GM21723 (cell line): ENCODE measurements around the gene CRIP2.

Experiments
- ATAC-seq: cut with Tn5 transposase; IDR thresholded peaks from one replicate; pipeline ENCODE4 v1.9.1; 2021; ENCODE audit warnings: mild to moderate bottlenecking, moderate library complexity; ENCODE audit not compliant: unreplicated experiment

CRIP2 gene

GRCh38 chr14:105442834-105443233, 31.8 kb upstream of the CRIP2 start:
- ATAC-seq: no peak

GRCh38 chr14:105444859-105445258, 29.8 kb upstream of the CRIP2 start:
- ATAC-seq: no peak

- no peak for ATAC-seq
Observed at GRCh38 chr14:105445290-105445689, 29.3 kb upstream of the CRIP2 start.

GRCh38 chr14:105445901-105446845, 28.4 kb upstream of the CRIP2 start:
- ATAC-seq: no peak

- ATAC-seq: no peak
Observed at GRCh38 chr14:105446971-105447370, 27.6 kb upstream of the CRIP2 start.

GRCh38 chr14:105447651-105448640, 26.7 kb upstream of the CRIP2 start:
- ATAC-seq: no peak

GRCh38 chr14:105448706-105449111, 25.9 kb upstream of the CRIP2 start:
- no peak for ATAC-seq

- ATAC-seq: no peak
Observed at GRCh38 chr14:105449276-105450122, 25.1 kb upstream of the CRIP2 start.

GRCh38 chr14:105450123-105450505, 24.5 kb upstream of the CRIP2 start:
- no peak for ATAC-seq

- ATAC-seq: no peak
Observed at GRCh38 chr14:105450864-105451720, 23.5 kb upstream of the CRIP2 start.

GRCh38 chr14:105452963-105453362, 21.7 kb upstream of the CRIP2 start:
- no peak for ATAC-seq

- no peak for ATAC-seq
Observed at GRCh38 chr14:105453847-105454246, 20.8 kb upstream of the CRIP2 start.

GRCh38 chr14:105455086-105455640, 19.5 kb upstream of the CRIP2 start:
- no peak for ATAC-seq

GRCh38 chr14:105455766-105456660, 18.6 kb upstream of the CRIP2 start:
- no peak for ATAC-seq

- no peak for ATAC-seq
Observed at GRCh38 chr14:105456736-105457617, 17.6 kb upstream of the CRIP2 start.

GRCh38 chr14:105458010-105458409, 16.6 kb upstream of the CRIP2 start:
- ATAC-seq: no peak

- ATAC-seq: no peak
Observed at GRCh38 chr14:105458571-105458970, 16.1 kb upstream of the CRIP2 start.
